ENCODE measurements around the gene SLC15A3.
"Not testable (repeated sequence)": the region's sequence is repeated elsewhere in the genome, so short reads cannot be mapped to it uniquely, and the experiment has no call there.

- TF ChIP-seq ZNF281 (CRISPR knock-in tag; IDR thresholded peaks at IDR 0.05); CTCF (IDR thresholded peaks at IDR 0.05); FOXP4 (CRISPR knock-in tag; IDR thresholded peaks at IDR 0.05); ATF3 (CRISPR knock-in tag; conservative IDR thresholded peaks at IDR 0.05); MYBL2 (CRISPR knock-in tag; IDR thresholded peaks at IDR 0.05); CREB1 (CRISPR knock-in tag; IDR thresholded peaks at IDR 0.05); JAZF1 (CRISPR knock-in tag; IDR thresholded peaks at IDR 0.05); MAX (CRISPR knock-in tag; IDR thresholded peaks at IDR 0.05); E2F4 (CRISPR knock-in tag; IDR thresholded peaks at IDR 0.05; ENCODE audit: borderline replicate concordance, low read depth); GABPB1 (CRISPR knock-in tag; IDR thresholded peaks at IDR 0.05); IRF1 (CRISPR knock-in tag; IDR thresholded peaks at IDR 0.05): not testable (repeated sequence)
These were observed 42.2 kb downstream of the SLC15A3 start for GRCh38 chr11:60909680-60910280.
